RWPE2 (cell line): Measurements from ENCODE around the gene UGT2A3.
"Not testable (repeated sequence)": the region's sequence is repeated elsewhere in the genome, so short reads cannot be mapped to it uniquely, and the experiment has no call there.

Experiments used
- ATAC-seq: fragments of 200-7000 bp; cut with Tn5 transposase; 3 replicates; pipeline ENCODE4 v1.9.1; 2021; ENCODE audit warnings: low read depth
- DNase-seq: peaks from one replicate; pipeline ENCODE4 v3.0.0-alpha.2; 2020; ENCODE audit warnings: low spot score
- H3K27ac ChIP-seq: fragments of 450-650 bp; 2 replicates; pipeline ENCODE4 v1.5.1; 2017; ENCODE audit warnings: mild to moderate bottlenecking; ENCODE audit not compliant: poor library complexity, severe bottlenecking
- H3K27me3 ChIP-seq: fragments of 250-450 bp; sonication (Bioruptor Pico); 2 replicates; pipeline ENCODE4 v1.5.1; 2021; ENCODE audit warnings: mild to moderate bottlenecking, moderate library complexity; ENCODE audit not compliant: insufficient read depth, poor library complexity, severe bottlenecking
- H3K36me3 ChIP-seq: fragments of 250-450 bp; sonication (Bioruptor Pico); 2 replicates; pipeline ENCODE4 v1.5.1; 2020; ENCODE audit warnings: low read depth, mild to moderate bottlenecking, moderate library complexity
- H3K4me1 ChIP-seq: fragments of 250-450 bp; sonication (Bioruptor Pico); 2 replicates; pipeline ENCODE4 v1.5.1; 2021; ENCODE audit warnings: mild to moderate bottlenecking, moderate library complexity; ENCODE audit not compliant: insufficient read depth, poor library complexity, severe bottlenecking
- H3K4me3 ChIP-seq: fragments of 250-450 bp; sonication (Bioruptor Pico); 2 replicates; pipeline ENCODE4 v1.5.1; 2021; ENCODE audit warnings: mild to moderate bottlenecking, moderate library complexity; ENCODE audit not compliant: severe bottlenecking
- H3K9me3 ChIP-seq: fragments of 250-450 bp; sonication (Bioruptor Pico); 2 replicates; pipeline ENCODE4 v1.5.1; 2021; ENCODE audit warnings: mild to moderate bottlenecking, moderate library complexity; ENCODE audit not compliant: severe bottlenecking
- TF ChIP-seq, protein P1 (sequence below): fragments of 450-650 bp; IDR thresholded peaks from one replicate; pipeline ENCODE4 v1.5.1; 2017; ENCODE audit warnings: mild to moderate bottlenecking, moderate library complexity; ENCODE audit not compliant: poor library complexity, severe bottlenecking

The UGT2A3 gene

DNA sequence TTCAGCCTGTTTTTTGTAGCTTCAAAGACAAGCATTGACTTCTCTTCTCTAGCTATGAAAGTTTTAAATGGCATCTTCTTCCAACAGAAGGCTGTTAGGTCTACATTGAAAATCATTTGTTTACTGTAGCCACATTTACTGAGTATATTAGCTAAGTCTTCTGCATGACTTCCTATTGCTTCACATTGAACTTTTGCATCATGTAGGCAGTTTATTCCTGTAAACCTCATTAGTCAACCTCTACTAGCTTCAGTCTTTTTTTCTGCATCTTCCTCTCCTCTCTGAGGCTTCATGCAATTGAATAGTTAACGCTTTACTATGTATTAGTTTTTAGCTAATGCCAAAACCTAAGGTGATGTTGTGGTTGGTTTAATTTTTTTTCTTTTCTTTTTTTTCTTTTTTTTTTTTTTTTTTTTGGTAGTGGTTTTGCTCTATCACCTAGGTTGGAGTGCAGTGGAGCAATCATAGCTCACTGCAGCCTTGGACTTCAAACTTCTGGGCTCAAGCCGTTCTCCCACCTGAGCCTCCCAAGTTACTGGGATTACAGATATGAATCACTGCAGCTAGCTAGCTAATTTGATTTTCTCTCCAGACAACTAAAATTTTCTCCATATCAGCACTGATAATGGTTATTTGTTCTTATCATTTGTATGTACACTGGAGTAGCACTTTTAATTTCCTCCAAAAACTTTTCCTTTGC, 3.4 kb downstream of the UGT2A3 start:
- H3K4me1 ChIP-seq: no peaks in the 10 kb centered on the region
- TF ChIP-seq, protein P1, sequence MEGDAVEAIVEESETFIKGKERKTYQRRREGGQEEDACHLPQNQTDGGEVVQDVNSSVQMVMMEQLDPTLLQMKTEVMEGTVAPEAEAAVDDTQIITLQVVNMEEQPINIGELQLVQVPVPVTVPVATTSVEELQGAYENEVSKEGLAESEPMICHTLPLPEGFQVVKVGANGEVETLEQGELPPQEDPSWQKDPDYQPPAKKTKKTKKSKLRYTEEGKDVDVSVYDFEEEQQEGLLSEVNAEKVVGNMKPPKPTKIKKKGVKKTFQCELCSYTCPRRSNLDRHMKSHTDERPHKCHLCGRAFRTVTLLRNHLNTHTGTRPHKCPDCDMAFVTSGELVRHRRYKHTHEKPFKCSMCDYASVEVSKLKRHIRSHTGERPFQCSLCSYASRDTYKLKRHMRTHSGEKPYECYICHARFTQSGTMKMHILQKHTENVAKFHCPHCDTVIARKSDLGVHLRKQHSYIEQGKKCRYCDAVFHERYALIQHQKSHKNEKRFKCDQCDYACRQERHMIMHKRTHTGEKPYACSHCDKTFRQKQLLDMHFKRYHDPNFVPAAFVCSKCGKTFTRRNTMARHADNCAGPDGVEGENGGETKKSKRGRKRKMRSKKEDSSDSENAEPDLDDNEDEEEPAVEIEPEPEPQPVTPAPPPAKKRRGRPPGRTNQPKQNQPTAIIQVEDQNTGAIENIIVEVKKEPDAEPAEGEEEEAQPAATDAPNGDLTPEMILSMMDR: no peak
- no peak overlapping the region for H3K4me3 ChIP-seq
- no peak overlapping the region for H3K27ac ChIP-seq
- DNase-seq (no peak), ATAC-seq (no peak)
- H3K27me3 ChIP-seq: no peaks in the 10 kb centered on the region
- no peaks in the 10 kb centered on the region for H3K36me3 ChIP-seq
- H3K9me3 ChIP-seq: no peaks in the 10 kb centered on the region

DNA sequence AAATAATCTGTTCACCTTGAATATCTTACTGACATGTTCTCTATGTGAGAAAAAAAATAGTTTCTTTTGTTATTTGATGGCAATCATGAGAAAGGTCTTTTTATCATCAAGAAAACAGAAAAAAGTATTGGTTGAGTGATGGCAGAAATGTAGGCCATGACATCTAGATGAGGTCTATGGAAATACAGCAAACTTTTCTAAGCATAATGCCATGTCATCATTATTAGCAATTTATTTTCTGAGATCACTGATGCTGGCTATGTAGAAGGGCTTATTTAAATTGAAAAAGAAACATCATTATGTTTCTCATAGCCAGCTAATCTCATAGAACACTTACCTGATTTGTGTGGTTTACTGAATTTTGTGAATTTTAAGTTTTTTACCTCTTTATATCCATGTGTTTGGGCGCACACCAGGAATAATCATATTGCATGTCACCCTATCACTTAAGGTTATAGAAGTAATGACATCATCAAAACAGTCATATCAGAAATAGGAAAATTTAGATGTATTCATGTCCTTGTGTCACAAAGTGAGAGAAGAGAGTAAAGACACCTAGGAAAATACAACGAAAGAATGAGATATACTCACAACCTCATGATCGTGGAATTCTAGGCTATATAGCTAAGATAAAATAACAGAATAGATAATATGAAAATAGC, 22.4 kb downstream of the UGT2A3 start:
- DNase-seq: no peak
- TF ChIP-seq, protein P1: no peak
- peaks cover 2% of the 10 kb centered on the region for H3K9me3 ChIP-seq

DNA sequence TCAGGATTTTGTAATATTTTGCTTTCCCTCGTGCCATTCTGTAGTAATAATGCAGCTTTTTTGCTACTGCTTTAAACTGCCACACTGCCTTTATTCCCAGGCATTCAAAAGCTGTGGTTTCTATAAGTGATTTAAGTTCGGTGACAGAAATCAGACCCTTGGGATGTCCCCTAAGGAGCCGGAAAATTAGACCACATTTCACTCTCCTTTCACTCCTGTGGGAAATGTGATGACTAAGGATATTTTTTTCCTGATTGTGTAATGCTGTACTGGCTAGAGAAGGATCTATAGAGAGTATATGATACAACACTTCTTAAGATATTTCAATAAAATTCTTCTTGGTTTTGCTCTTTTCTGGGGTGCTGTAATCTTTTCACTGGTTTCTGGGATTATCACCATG, 24.4 kb downstream of the UGT2A3 start:
- ATAC-seq (no peak), DNase-seq (no peak)
- no peaks in the 10 kb centered on the region for H3K27me3 ChIP-seq
- no peak overlapping the region for H3K4me3 ChIP-seq
- H3K36me3 ChIP-seq: no peaks in the 10 kb centered on the region
- peaks cover 2% of the 10 kb centered on the region for H3K9me3 ChIP-seq
- no peak overlapping the region for H3K27ac ChIP-seq
- H3K4me1 ChIP-seq: no peaks in the 10 kb centered on the region
- TF ChIP-seq, protein P1: no peak

More for the DNA sequence above, 22.4 kb downstream of the UGT2A3 start:
- no peaks in the 10 kb centered on the region for H3K27me3 ChIP-seq
- H3K4me1 ChIP-seq: no peaks in the 10 kb centered on the region
- H3K27ac ChIP-seq: no peak overlapping the region
- ATAC-seq: no peak
- H3K4me3 ChIP-seq: no peak overlapping the region
- H3K36me3 ChIP-seq: no peaks in the 10 kb centered on the region

DNA sequence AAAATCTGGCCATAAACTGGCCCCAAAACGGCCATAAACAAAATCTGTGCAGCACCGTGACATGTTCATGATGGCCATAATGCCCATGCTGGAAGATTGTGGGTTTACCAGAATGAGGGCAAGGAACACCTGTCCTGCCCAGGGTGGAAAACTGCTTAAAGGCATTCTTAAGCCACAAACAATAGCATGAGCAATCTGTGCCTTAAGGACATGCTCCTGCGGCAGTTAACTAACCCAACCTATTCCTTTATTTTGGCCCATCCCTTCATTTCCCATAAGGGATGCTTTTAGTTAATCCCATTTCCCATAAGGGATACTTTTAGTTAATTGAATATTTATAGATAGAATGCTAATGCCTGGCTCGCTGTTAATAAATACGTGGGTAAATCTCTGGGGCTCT, 29.4 kb downstream of the UGT2A3 start:
- not testable (repeated sequence) for ATAC-seq, H3K36me3 ChIP-seq, H3K4me3 ChIP-seq, H3K4me1 ChIP-seq, H3K9me3 ChIP-seq, H3K27ac ChIP-seq, DNase-seq, H3K27me3 ChIP-seq

DNA sequence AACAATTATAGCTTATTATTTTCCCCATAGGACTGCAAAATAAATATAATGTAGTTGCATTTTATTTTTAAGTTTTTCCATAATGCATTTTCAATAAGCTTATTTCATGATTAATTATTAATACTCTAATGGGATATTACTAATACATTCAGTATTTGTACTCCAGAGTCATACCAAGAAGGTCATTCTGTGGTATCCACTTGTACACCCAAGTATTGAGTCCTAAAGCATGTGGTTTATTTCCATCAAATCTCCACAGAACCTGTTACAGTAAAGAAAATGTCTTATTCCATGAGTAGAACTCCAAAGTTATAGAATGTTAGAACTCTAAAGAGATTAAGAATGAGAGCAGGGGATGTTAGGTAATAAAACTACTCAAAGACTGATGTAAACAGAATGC, 30.6 kb downstream of the UGT2A3 start:
- H3K4me3 ChIP-seq: no peak overlapping the region
- H3K36me3 ChIP-seq: no peaks in the 10 kb centered on the region
- TF ChIP-seq, protein P1: no peak
- no peak overlapping the region for H3K27ac ChIP-seq
- H3K4me1 ChIP-seq: no peaks in the 10 kb centered on the region
- no peaks in the 10 kb centered on the region for H3K9me3 ChIP-seq
- ATAC-seq: no peak
- H3K27me3 ChIP-seq: no peaks in the 10 kb centered on the region
- DNase-seq: no peak
